Heart left ventricle (tissue), 16 donors: Measurements from ENCODE around the gene GDF7. TPM values are rescaled to one million over a fixed set of nuclear protein-coding genes. Genes with fewer than 3 reads are reported as not detected.

Source experiments
- ATAC-seq, 4 donors: fragments of 200-7000 bp; cut with Tn5 transposase; one replicate each; pipeline ENCODE4 v1.9.1; 2020 to 2022; ENCODE audit warnings: moderate library complexity in 4 of 4, mild to moderate bottlenecking in 3 of 4, moderate number of reproducible peaks in 1 of 4
- DNase-seq, 5 donors: peaks; one replicate each; pipeline ENCODE4 v3.0.0-alpha.2; 2020
- H3K27ac ChIP-seq, 12 donors: fragments of 200-600 bp; sonication (generic) in 4 of 12; one replicate each; pipeline versions ENCODE4 v1.5.0 to v1.8.0; 2016 to 2022; ENCODE audit warnings: mild to moderate bottlenecking in 2 of 12
- H3K27me3 ChIP-seq, 9 donors: fragments of 200-600 bp; sonication (generic) in 2 of 9; one replicate each; pipeline versions ENCODE4 v1.5.1 to v1.8.0; 2016 to 2022; ENCODE audit warnings: mild to moderate bottlenecking in 3 of 9
- H3K36me3 ChIP-seq, 9 donors: fragments of 200-600 bp; sonication (generic) in 2 of 9; one replicate each; pipeline versions ENCODE4 v1.5.0 to v1.8.0; 2018 to 2022; ENCODE audit warnings: mild to moderate bottlenecking in 2 of 9
- H3K4me1 ChIP-seq, 12 donors: fragments of 200-600 bp; sonication (generic) in 4 of 12; one replicate each; pipeline versions ENCODE4 v1.5.0 to v1.8.0; 2016 to 2022; ENCODE audit warnings: mild to moderate bottlenecking in 3 of 12
- H3K4me3 ChIP-seq, 12 donors: fragments of 200-600 bp; sonication (generic) in 4 of 12; one replicate each; pipeline versions ENCODE4 v1.5.0 to v1.8.0; 2017 to 2022; ENCODE audit warnings: mild to moderate bottlenecking in 9 of 12, moderate library complexity in 4 of 12
- H3K9me3 ChIP-seq, 12 donors: fragments of 200-600 bp; sonication (generic) in 4 of 12; one replicate each; pipeline versions ENCODE4 v1.5.0 to v1.8.0; 2016 to 2022; ENCODE audit warnings: mild to moderate bottlenecking in 1 of 12
- CTCF ChIP-seq, 12 donors: fragments of 200-600 bp; sonication (generic) in 4 of 12; IDR thresholded peaks; one replicate each; pipeline versions ENCODE4 v1.5.0 to v1.8.0; 2018 to 2022; ENCODE audit warnings: antibody characterized with exemption in 12 of 12, mild to moderate bottlenecking in 5 of 12
- POLR2A ChIP-seq, 2 donors: fragments of 450-650 bp; IDR thresholded peaks; one replicate each; pipeline ENCODE4 v1.6.1; 2017; ENCODE audit warnings: antibody characterized with exemption in 2 of 2, mild to moderate bottlenecking in 2 of 2, moderate library complexity in 2 of 2
- WGBS, 4 donors: extraction: QIAGEN DNeasy Blood & Tissue Kit in 2 of 4; methylation state at CpG; one replicate each; pipeline versions ENCODE4 v1.1.5 to v1.1.7; 2013 to 2018; 5-methylcytosine and 5-hydroxymethylcytosine counted together
- intact Hi-C, 10 donors: fragments of 100-400 bp; cut with DNase I; formaldehyde crosslinking; loops; one replicate each; pipeline versions ENCODE4 v1.11.1 to v1.14.2; 2022
- polyA plus RNA-seq, 2 donors: library from polyadenylated mRNA; stranded (reverse); fragments of 200-250 nt; gene quantifications; one replicate each; pipeline ENCODE4 v1.2.3, GENCODE V29; 2013
- total RNA-seq, 9 donors: library from RNA; depleted of rRNA in 2 of 9; stranded (reverse); fragments of >200 nt in 2 of 9; fragmentation: NEBNext Ultra II Directional in 3 of 9; extraction: Animal tissue kit (Norgen Biotek cat#: 25700) in 3 of 9; gene quantifications; one replicate each; pipeline versions ENCODE4 v1.1.0 to v1.2.4, GENCODE V29; 2016 to 2023
- donor health status: ischemic (EF 13 %, LVEDD 7.1; RV severe dilation, severe dysfunction).
- donor health status: healthy with polysubstance abuse.
- donor health status: DM: no; HTN: yes; CAD: no.
- donor health status: DM: no; HTN: no; CAD: no.
- donor health status: ischemic (EF 25% LVEDD 6.9; RV normal size, moderate dysfunction).
- donor health status: ischemic (EF 25% LVEDD 5.7; RV mildly dilated, moderate dysfunction).
- donor health status: healthy.
- donor health status: DM: yes; HTN: yes; CAD: no.
- donor health status: ischemic (EF 35%, LVEDD 5.7; RV mildly dilated, moderate dysfunction).
- donor health status: nonischemic (EF 11% LVEDD 7.7; RV severe dilation, severe dysfunction).
- donor health status: DM: yes; HTN: yes; CAD: no.
- donor health status: PGD.
- donor health status: ischemic (EF 29% LVEDD 5.4; RV normal size, mild dysfunction).
- donor health status: nonischemic (EF 23%, LVEDD 6.1; RV moderate dilation, normal function).

The GDF7 gene
- total and polyA plus RNA-seq, 11 donors = 0.14 to 1.6 (median 0.55) TPM

GRCh38 chr2:20668871-20669475 lies 2.0 kb downstream of the GDF7 start:
- WGBS, 4 donors = 56 to 60% (median 58%) methylated on average over 8 of the region's 8 CpGs
- H3K36me3 ChIP-seq = no peaks in the 10 kb centered on the region
- peak overlapping the region in 2 of 12 donors; percentile 15 to 65 for H3K4me3 ChIP-seq
- peaks cover 0 to 46% (median 15%) of the 10 kb centered on the region in 12 donors for H3K4me1 ChIP-seq
- no peak overlapping the region for H3K27ac ChIP-seq
- no peaks in the 10 kb centered on the region for H3K9me3 ChIP-seq
- no peak for TF ChIP-seq POLR2A (IDR thresholded peaks at IDR 0.05)
- TF ChIP-seq CTCF (IDR thresholded peaks at IDR 0.05) = no peak
- DNase-seq = no peak
- intact Hi-C loops = loop anchor here in 6 of 10 donors (5.0 to 10.0 kb wide), 4 partner anchors 86 to 448 kb away; partner anchors contain the start of gene LDAH (in 1 of the 6)
- peaks cover 31 to 95% (median 89%) of the 10 kb centered on the region in 9 donors for H3K27me3 ChIP-seq
- no peak for ATAC-seq

- Histone ChIP-seq H3K36me3 (no peaks in the 10 kb centered on the region), H3K9me3 (no peaks in the 10 kb centered on the region), H3K27ac (no peak overlapping the region), H3K4me1 (peaks cover 0 to 50% (median 20%) of the 10 kb centered on the region in 12 donors), H3K4me3 (peak overlapping the region in 2 of 12 donors; percentile 8 to 15), H3K27me3 (peaks cover 27 to 90% (median 84%) of the 10 kb centered on the region in 9 donors)
- TF ChIP-seq CTCF (IDR thresholded peaks at IDR 0.05) (no peak), POLR2A (IDR thresholded peaks at IDR 0.05) (no peak)
- intact Hi-C loops = loop anchor here in 6 of 10 donors (5.0 to 10.0 kb wide), 4 partner anchors 85 to 448 kb away; partner anchors contain the start of gene LDAH (in 1 of the 6)
- DNase-seq (no peak), ATAC-seq (no peak)
- WGBS, 4 donors = 25 to 36% (median 33%) methylated on average over 27 to 45 of the region's 45 CpGs
Observed at GRCh38 chr2:20669562-20670314, 2.8 kb downstream of the GDF7 start.

- ATAC-seq = no peak
- TF ChIP-seq POLR2A (IDR thresholded peaks at IDR 0.05) (no peak), CTCF (IDR thresholded peaks at IDR 0.05) (no peak)
Observed at GRCh38 chr2:20670315-20671035, 3.5 kb downstream of the GDF7 start.

More at GRCh38 chr2:20670315-20671035, 3.5 kb downstream of the GDF7 start:
- peaks cover 0 to 48% (median 23%) of the 10 kb centered on the region in 12 donors for H3K4me1 ChIP-seq
- intact Hi-C loops = no loop called here
- peaks cover 27 to 83% (median 77%) of the 10 kb centered on the region in 9 donors for H3K27me3 ChIP-seq
- H3K36me3 ChIP-seq = no peaks in the 10 kb centered on the region
- no peaks in the 10 kb centered on the region for H3K9me3 ChIP-seq
- H3K27ac ChIP-seq = no peak overlapping the region
- DNase-seq = no peak
- H3K4me3 ChIP-seq = peak overlapping the region in 3 of 12 donors; percentile 5 to 12 (median 10)
- 11 to 24% (median 18%) methylated on average over 30 to 83 of the region's 83 CpGs for WGBS, 4 donors
